HEK293T (cell line): ENCODE data around the gene GABRA4.

ENCODE experiments used
- CTCF ChIA-PET: fragments of 350-600 bp; formaldehyde crosslinking; extraction: SDS; loops from one replicate; lab custom pipeline; 2021; ENCODE audit warnings: antibody characterized with exemption, inconsistent platforms; lab: Yijun Ruan, JAX
- POLR2A ChIA-PET: fragments of 350-600 bp; formaldehyde crosslinking; extraction: SDS; loops from one replicate; lab custom pipeline; 2020; ENCODE audit warnings: antibody characterized with exemption, inconsistent platforms; lab: Yijun Ruan, JAX
- DNase-seq: peaks from one replicate; pipeline ENCODE4 v3.0.0; 2012; ENCODE audit warnings: mixed read lengths; ENCODE audit errors: extremely low spot score
- ARNT ChIP-seq: fragments of 450-650 bp; IDR thresholded peaks from 2 replicates; pipeline ENCODE4 v1.6.1; 2017; ENCODE audit warnings: mild to moderate bottlenecking
- BHLHE40 ChIP-seq: fragments of 450-650 bp; IDR thresholded peaks from 2 replicates; pipeline ENCODE4 v1.6.1; 2016; ENCODE audit warnings: mild to moderate bottlenecking, moderate library complexity, borderline replicate concordance
- CTBP1 ChIP-seq: fragments of 450-650 bp; IDR thresholded peaks from 2 replicates; pipeline ENCODE4 v1.6.1; 2016; ENCODE audit warnings: borderline replicate concordance
- ELF4 ChIP-seq: fragments of 450-650 bp; IDR thresholded peaks from 2 replicates; pipeline ENCODE4 v1.6.1; 2017; ENCODE audit warnings: antibody characterized with exemption
- FOXA1 ChIP-seq: fragments of 450-650 bp; IDR thresholded peaks from 2 replicates; pipeline ENCODE4 v1.6.1; 2016; ENCODE audit warnings: mild to moderate bottlenecking
- FOXK2 ChIP-seq: fragments of 450-650 bp; IDR thresholded peaks from 2 replicates; pipeline ENCODE4 v1.6.1; 2016; ENCODE audit warnings: mild to moderate bottlenecking
- FOXM1 ChIP-seq: fragments of 450-650 bp; IDR thresholded peaks from 2 replicates; pipeline ENCODE4 v1.6.1; 2017; ENCODE audit warnings: mild to moderate bottlenecking, borderline replicate concordance
- HDGF ChIP-seq: fragments of 450-650 bp; IDR thresholded peaks from 2 replicates; pipeline ENCODE4 v1.6.1; 2017; ENCODE audit warnings: antibody characterized with exemption, borderline replicate concordance
- L3MBTL2 ChIP-seq: fragments of 450-650 bp; conservative IDR thresholded peaks from 2 replicates; pipeline ENCODE4 v1.6.1; 2016; ENCODE audit warnings: mild to moderate bottlenecking
- LEF1 ChIP-seq: fragments of 450-650 bp; IDR thresholded peaks from 2 replicates; pipeline ENCODE4 v1.6.1; 2017; ENCODE audit warnings: mild to moderate bottlenecking, borderline replicate concordance
- NFRKB ChIP-seq: fragments of 450-650 bp; IDR thresholded peaks from 2 replicates; pipeline ENCODE4 v1.6.1; 2016; ENCODE audit warnings: mild to moderate bottlenecking, moderate library complexity
- PKNOX1 ChIP-seq: fragments of 450-650 bp; IDR thresholded peaks from 2 replicates; pipeline ENCODE4 v1.6.1; 2016
- SP1 ChIP-seq: fragments of 450-650 bp; IDR thresholded peaks from 2 replicates; pipeline ENCODE4 v1.6.1; 2017
- SUZ12 ChIP-seq: fragments of 450-650 bp; IDR thresholded peaks from 2 replicates; pipeline ENCODE4 v1.6.1; 2016; ENCODE audit warnings: mild to moderate bottlenecking
- TARDBP ChIP-seq: fragments of 450-650 bp; IDR thresholded peaks from 2 replicates; pipeline ENCODE4 v1.6.1; 2016
- ZNF384 ChIP-seq: fragments of 450-650 bp; IDR thresholded peaks from 2 replicates; pipeline ENCODE4 v1.6.1; 2016

Gene GABRA4

DNA sequence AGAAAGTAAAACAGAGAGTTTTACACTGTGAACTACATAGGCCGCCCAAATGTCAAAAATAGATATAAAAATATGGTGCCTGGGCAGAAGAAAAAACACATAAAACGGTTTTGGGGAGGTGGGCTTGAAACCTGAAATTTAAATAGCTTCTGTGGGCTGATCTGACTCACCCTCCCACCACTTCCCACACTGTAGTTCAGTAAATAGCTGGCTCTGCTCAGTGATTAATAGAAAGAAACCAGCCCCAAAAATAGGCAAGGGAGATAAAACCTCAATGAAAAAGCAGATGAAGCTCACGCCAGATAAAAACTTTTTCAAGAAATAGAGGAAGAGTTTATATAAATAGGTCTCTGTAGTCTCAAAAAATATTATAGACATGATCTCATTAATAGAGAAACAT lies 71.2 kb downstream of the GABRA4 start:
- TF ChIP-seq PKNOX1: no peak
- no peak for DNase-seq
- ChIA-PET POLR2A (no interaction called here), CTCF (interaction anchor here (0.6 kb wide), 1 partner anchor 30 kb away, joined by 4 read pairs; no protein-coding TSS in a partner anchor)

- CTCF ChIA-PET: no interaction called here
- POLR2A ChIA-PET: no interaction called here
- DNase-seq: no peak
- TF ChIP-seq BHLHE40 (no peak), HDGF (no peak), FOXK2 (no peak), PKNOX1 (no peak), FOXM1 (no peak), ZNF384 (no peak), CTBP1 (no peak), SUZ12 (no peak), LEF1 (no peak), FOXA1 (no peak), SP1 (no peak), L3MBTL2 (no peak), TARDBP (no peak)
Measured at GRCh38 chr4:46909078-46909477, 84.3 kb downstream of the GABRA4 start, which contains the start of gene COX7B2. Gene COX7B2 (minus strand): TSS chr4:46909245. CDS start chr4:46735192, 174,053 bp downstream.

GRCh38 chr4:46908148-46908547 lies 85.2 kb downstream of the GABRA4 start:
- no peak for DNase-seq
- CTCF ChIA-PET: no interaction called here
- TF ChIP-seq FOXM1: no peak
- no peak for TF ChIP-seq PKNOX1
- no peak for TF ChIP-seq ZNF384
- TF ChIP-seq BHLHE40: no peak
- no peak for TF ChIP-seq NFRKB
- no peak for TF ChIP-seq HDGF
- no peak for TF ChIP-seq FOXK2
- TF ChIP-seq ELF4: no peak
- no peak for TF ChIP-seq SUZ12
- no peak for TF ChIP-seq TARDBP
- TF ChIP-seq SP1: no peak
- TF ChIP-seq LEF1: no peak
- no peak for TF ChIP-seq CTBP1
- TF ChIP-seq FOXA1: no peak
- TF ChIP-seq ARNT: no peak
- POLR2A ChIA-PET: no interaction called here

DNA sequence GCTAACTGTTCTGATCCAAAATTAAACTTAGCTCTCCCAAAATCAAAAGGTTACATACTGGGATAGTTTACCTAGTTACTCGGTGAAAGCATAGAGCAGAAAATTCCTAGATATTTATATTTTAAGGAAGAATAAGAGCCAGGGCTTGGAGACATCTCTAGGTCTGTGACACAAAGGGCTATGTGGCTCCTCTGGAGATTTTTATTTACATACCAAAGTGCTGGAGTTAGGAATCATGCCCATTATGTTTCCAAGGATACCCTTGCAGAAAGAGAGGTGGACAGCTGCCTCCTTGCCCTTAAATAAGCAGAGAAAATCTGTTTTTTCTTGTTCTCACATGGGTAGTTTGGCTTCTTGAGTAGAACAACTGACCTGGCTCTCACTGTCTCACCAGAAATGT lies 93.3 kb downstream of the GABRA4 start:
- TF ChIP-seq L3MBTL2: no peak
- TF ChIP-seq ARNT: no peak
- TF ChIP-seq FOXA1: no peak
- no peak for TF ChIP-seq FOXK2
- TF ChIP-seq SP1: no peak
- TF ChIP-seq TARDBP: no peak
- no peak for TF ChIP-seq ZNF384
- no peak for TF ChIP-seq FOXM1
- no peak for TF ChIP-seq PKNOX1
- TF ChIP-seq CTBP1: no peak
- TF ChIP-seq LEF1: no peak
- TF ChIP-seq ELF4: no peak
- TF ChIP-seq SUZ12: no peak
- TF ChIP-seq HDGF: no peak
- no peak for TF ChIP-seq NFRKB
- no peak for TF ChIP-seq BHLHE40
- ChIA-PET CTCF (no interaction called here), POLR2A (no interaction called here)
- no peak for DNase-seq

DNA sequence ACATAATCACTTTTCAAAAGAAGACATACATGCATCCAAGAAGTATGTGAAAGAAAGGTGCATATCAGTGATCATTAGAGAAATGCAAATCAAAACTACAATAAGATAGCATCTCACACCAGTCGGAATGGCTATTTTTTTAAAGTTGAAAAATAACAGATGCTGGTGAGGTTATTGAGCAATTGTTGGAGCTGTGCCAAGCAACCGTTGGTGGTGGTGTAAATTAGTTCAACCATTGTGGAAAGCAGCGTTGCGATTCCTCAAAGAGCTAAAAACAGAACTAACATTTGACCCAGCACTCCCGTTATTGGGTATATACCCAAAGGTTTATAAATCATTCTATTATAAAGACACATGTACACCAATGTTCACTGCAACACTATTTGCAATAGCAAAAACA lies 98.6 kb downstream of the GABRA4 start:
- no peak for DNase-seq
- POLR2A ChIA-PET: interaction anchor here (0.8 kb wide), 1 partner anchor 178 kb away, joined by 3 read pairs; no protein-coding TSS in a partner anchor
- CTCF ChIA-PET: no interaction called here
- TF ChIP-seq ARNT (no peak), CTBP1 (no peak), HDGF (no peak), L3MBTL2 (no peak), NFRKB (no peak), LEF1 (no peak), FOXK2 (no peak), BHLHE40 (no peak)

DNA sequence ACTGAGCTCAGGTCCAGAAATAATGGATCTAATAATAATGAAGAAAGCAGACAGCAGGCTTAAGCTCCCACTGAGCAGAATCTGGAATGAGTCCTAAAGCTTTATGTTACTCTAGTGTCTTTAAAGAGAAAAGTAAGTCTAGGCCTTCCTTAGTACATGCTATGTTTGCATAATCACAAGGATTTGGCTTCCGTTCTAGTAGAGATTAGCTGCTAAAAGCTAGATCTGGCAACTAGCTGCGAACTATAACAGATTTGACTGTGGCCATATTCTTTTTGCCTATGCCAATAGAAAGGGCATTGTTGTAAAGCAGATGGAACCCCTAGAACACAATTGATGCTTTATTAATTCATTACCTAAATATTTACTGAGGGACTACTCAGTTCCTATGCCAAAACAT lies 103.3 kb downstream of the GABRA4 start:
- no peak for DNase-seq
- POLR2A ChIA-PET: no interaction called here
- CTCF ChIA-PET: no interaction called here
- TF ChIP-seq FOXK2 (no peak), SP1 (no peak), ARNT (no peak), CTBP1 (no peak)

GRCh38 chr4:46889410-46889809 lies 104.0 kb downstream of the GABRA4 start:
- ChIA-PET POLR2A (no interaction called here), CTCF (no interaction called here)
- DNase-seq: no peak
- no peak for TF ChIP-seq TARDBP
- no peak for TF ChIP-seq LEF1
- no peak for TF ChIP-seq FOXA1
- no peak for TF ChIP-seq SP1
- TF ChIP-seq FOXM1: no peak
